SK-N-SH (cell line): ENCODE results near the gene TTC21A. TPM values are rescaled to one million over a fixed set of nuclear protein-coding genes. Genes with fewer than 3 reads are reported as not detected.

Experiments
- CTCF ChIA-PET: fragments of 300-600, 350-600 bp; formaldehyde crosslinking; extraction: SDS; loops from one replicate; lab custom pipeline; 2021; lab: Yijun Ruan, JAX
- POLR2A ChIA-PET: fragments of 350-600 bp; sonication (Branson Sonifier 250); formaldehyde crosslinking; extraction: SDS; loops from one replicate; lab custom pipeline; 2020; ENCODE audit warnings: antibody characterized with exemption, inconsistent platforms; lab: Yijun Ruan, JAX
- DNase-seq: peaks from one replicate; pipeline ENCODE4 v3.0.0; 2012
- H2AFZ ChIP-seq: fragments of 200-600 bp; sonication (generic); 2 replicates; pipeline ENCODE4 v1.8.1; 2016; ENCODE audit warnings: antibody characterized with exemption, mild to moderate bottlenecking, low read depth
- H3F3A ChIP-seq: fragments of 200-600 bp; sonication (generic); replicated peaks from 2 replicates; pipeline ENCODE3; 2016; ENCODE audit warnings: antibody characterized with exemption, mild to moderate bottlenecking; ENCODE audit not compliant: insufficient read depth
- H3K27ac ChIP-seq, 2 experiments: fragments of 200-500 bp in 1 of 2; fragments of 200-600 bp in 1 of 2; sonication (Bioruptor generic) in 1 of 2; sonication (generic), shearing (Covaris generic) in 1 of 2; 2 replicates each; pipeline versions ENCODE4 v1.5.1 to v1.6.1; 2014 to 2016; ENCODE audit warnings: low read depth in 2 of 2, inconsistent platforms in 1 of 2, low read length in 1 of 2, mild to moderate bottlenecking in 1 of 2, mixed read lengths in 1 of 2
- H3K27me3 ChIP-seq: fragments of 200-600 bp; sonication (generic), shearing (Covaris generic); 2 replicates; pipeline ENCODE4 v1.6.1; 2016; ENCODE audit warnings: mixed run types; ENCODE audit not compliant: insufficient read depth
- H3K36me3 ChIP-seq, 2 experiments: fragments of 200-500 bp in 1 of 2; fragments of 200-600 bp in 1 of 2; sonication (Bioruptor generic) in 1 of 2; sonication (generic) in 1 of 2; replicated peaks in 1 of 2; 2 replicates each; pipeline versions ENCODE3 to v1.5.1; 2014 to 2016; ENCODE audit warnings: low read length in 1 of 2, mild to moderate bottlenecking in 1 of 2; ENCODE audit not compliant: insufficient read depth in 2 of 2, control insufficient read depth in 1 of 2
- H3K4me1 ChIP-seq, 2 experiments: fragments of 200-500 bp in 1 of 2; fragments of 200-600 bp in 1 of 2; sonication (Bioruptor generic) in 1 of 2; sonication (generic), shearing (Covaris generic) in 1 of 2; 2 replicates each; pipeline versions ENCODE4 v1.5.1 to v1.6.1; 2014 to 2016; ENCODE audit warnings: low read depth in 1 of 2, low read length in 1 of 2, mixed run types in 1 of 2; ENCODE audit not compliant: insufficient read depth in 2 of 2, control insufficient read depth in 1 of 2
- H3K4me2 ChIP-seq: fragments of 200-600 bp; sonication (generic), shearing (Covaris generic); 2 replicates; pipeline ENCODE4 v1.6.1; 2017; ENCODE audit warnings: mixed run types
- H3K4me3 ChIP-seq, 2 experiments: fragments of 200-500 bp in 1 of 2; fragments of 200-600 bp in 1 of 2; sonication (Bioruptor generic) in 1 of 2; sonication (generic), shearing (Covaris generic) in 1 of 2; 2 replicates each; pipeline versions ENCODE4 v1.5.1 to v1.8.1; 2014 to 2016; ENCODE audit warnings: low read depth in 2 of 2, inconsistent platforms in 1 of 2, low read length in 1 of 2, mild to moderate bottlenecking in 1 of 2, mixed read lengths in 1 of 2, moderate library complexity in 1 of 2
- H3K79me2 ChIP-seq: fragments of 200-600 bp; sonication (generic); 2 replicates; pipeline ENCODE4 v1.8.1; 2017; ENCODE audit warnings: mild to moderate bottlenecking; ENCODE audit not compliant: insufficient read depth
- H3K9ac ChIP-seq: fragments of 200-600 bp; sonication (generic); 2 replicates; pipeline ENCODE4 v1.6.1; 2017; ENCODE audit warnings: mixed run types
- H3K9me2 ChIP-seq: fragments of 200-600 bp; sonication (generic); 2 replicates; pipeline ENCODE4 v1.6.1; 2017; ENCODE audit warnings: mixed run types
- H3K9me3 ChIP-seq: fragments of 200-600 bp; sonication (generic); 2 replicates; pipeline ENCODE4 v1.6.1; 2017; ENCODE audit warnings: mixed run types, mild to moderate bottlenecking, moderate library complexity
- H4K20me1 ChIP-seq: fragments of 200-600 bp; sonication (generic); 2 replicates; pipeline ENCODE4 v1.6.1; 2017; ENCODE audit warnings: mild to moderate bottlenecking, mixed run types; ENCODE audit not compliant: insufficient read depth
- CHD2 ChIP-seq: fragments of 150-350 bp; IDR thresholded peaks from 2 replicates; pipeline ENCODE4 v1.6.1; 2018; ENCODE audit warnings: low read length; ENCODE audit not compliant: partially characterized antibody
- EP300 ChIP-seq, 2 experiments: IDR thresholded peaks; 2 replicates each; pipeline versions ENCODE4 v1.4.0 to v1.6.1; 2012; ENCODE audit warnings: borderline replicate concordance in 1 of 2, low read depth in 1 of 2, low read length in 1 of 2
- FOXJ3 ChIP-seq: sonication (generic); formaldehyde crosslinking; IDR thresholded peaks from 2 replicates; pipeline ENCODE4 v1.5.1; 2020; ENCODE audit warnings: mild to moderate bottlenecking, missing genetic modification reagents
- FOXM1 ChIP-seq: IDR thresholded peaks from 2 replicates; pipeline ENCODE4 v1.4.0; 2012; ENCODE audit warnings: low read depth, mild to moderate bottlenecking
- GATA2 ChIP-seq: sonication (generic); formaldehyde crosslinking; IDR thresholded peaks from 2 replicates; pipeline ENCODE4 v1.5.0; 2020; ENCODE audit warnings: mild to moderate bottlenecking, missing genetic modification reagents
- MEF2A ChIP-seq: IDR thresholded peaks from 2 replicates; pipeline ENCODE4 v1.4.0; 2012; ENCODE audit warnings: low read depth, borderline replicate concordance
- MXI1 ChIP-seq: IDR thresholded peaks from 2 replicates; pipeline ENCODE4 v1.6.1; 2012; ENCODE audit warnings: mild to moderate bottlenecking, low read depth, low read length, improper control_type of control experiment
- NFIC ChIP-seq: IDR thresholded peaks from 2 replicates; pipeline ENCODE4 v1.4.0; 2012; ENCODE audit warnings: borderline replicate concordance
- PBX3 ChIP-seq: IDR thresholded peaks from 2 replicates; pipeline ENCODE4; 2012
- RAD21 ChIP-seq: IDR thresholded peaks from 2 replicates; pipeline ENCODE4 v1.6.1; 2012; ENCODE audit warnings: mild to moderate bottlenecking, low read length
- RCOR1 ChIP-seq: fragments of 150-350 bp; IDR thresholded peaks from 2 replicates; pipeline ENCODE4 v1.6.1; 2017; ENCODE audit warnings: antibody characterized with exemption, low read length
- RFX5 ChIP-seq: IDR thresholded peaks from 2 replicates; pipeline ENCODE4 v1.6.1; 2012; ENCODE audit warnings: mild to moderate bottlenecking, improper control_type of control experiment, low read length
- RXRA ChIP-seq: IDR thresholded peaks from 2 replicates; pipeline ENCODE4 v1.4.0; 2012; ENCODE audit warnings: low read depth, mild to moderate bottlenecking, borderline replicate concordance
- SIN3A ChIP-seq: IDR thresholded peaks from 2 replicates; pipeline ENCODE4 v1.6.1; 2012; ENCODE audit warnings: low read depth, mild to moderate bottlenecking, low read length, moderate library complexity, borderline replicate concordance
- TAF1 ChIP-seq: IDR thresholded peaks from 2 replicates; pipeline ENCODE4 v1.6.1; 2012; ENCODE audit warnings: low read depth, mild to moderate bottlenecking, low read length, moderate library complexity, borderline replicate concordance
- TCF12 ChIP-seq: IDR thresholded peaks from 2 replicates; pipeline ENCODE4 v1.4.0; 2012
- USF2 ChIP-seq: fragments of 150-350 bp; IDR thresholded peaks from 2 replicates; pipeline ENCODE4 v1.6.1; 2017; ENCODE audit warnings: antibody characterized with exemption, low read length, low read depth, borderline replicate concordance
- WGBS: methylation state at CpG from one replicate; pipeline ENCODE4 v1.1.6; 2017; ENCODE audit warnings: low lambda C conversion rate; 5-methylcytosine and 5-hydroxymethylcytosine counted together
- polyA plus RNA-seq, 3 experiments: library from polyadenylated mRNA; depleted of rRNA; stranded (reverse); fragments of >200 nt; gene quantifications; 2 replicates each; pipeline ENCODE4 v1.2.3, GENCODE V29; 2012
- TF ChIP-seq, protein P1 (sequence below): IDR thresholded peaks from 2 replicates; pipeline ENCODE4 v1.4.0; 2012; ENCODE audit warnings: low read depth, borderline replicate concordance

Gene TTC21A
- polyA plus RNA-seq, 1 of the 3 experiments (the other 2 are of a cell fraction): 3.9 TPM

- TF ChIP-seq FOXJ3 (no peak), MXI1 (no peak), FOXM1 (no peak), RFX5 (no peak)
- no peak for DNase-seq
Observed at GRCh38 chr3:39128951-39129350, 21.5 kb downstream of the TTC21A start.

GRCh38 chr3:39130026-39130425, 22.5 kb downstream of the TTC21A start:
- no peak overlapping the region for H3K9ac ChIP-seq
- TF ChIP-seq RAD21 (no peak), RXRA (no peak), FOXJ3 (no peak), MXI1 (no peak), USF2 (no peak), TCF12 (no peak), GATA2 (CRISPR knock-in tag) (no peak), NFIC (no peak), MEF2A (no peak), SIN3A (no peak), CHD2 (no peak), RCOR1 (no peak), TAF1 (no peak), EP300 (IDR thresholded peaks at IDR 0.05; ENCODE audit: borderline replicate concordance in 1 of 2, low read depth in 1 of 2, low read length in 1 of 2) (no peak), PBX3 (no peak)
- TF ChIP-seq, protein P1, sequence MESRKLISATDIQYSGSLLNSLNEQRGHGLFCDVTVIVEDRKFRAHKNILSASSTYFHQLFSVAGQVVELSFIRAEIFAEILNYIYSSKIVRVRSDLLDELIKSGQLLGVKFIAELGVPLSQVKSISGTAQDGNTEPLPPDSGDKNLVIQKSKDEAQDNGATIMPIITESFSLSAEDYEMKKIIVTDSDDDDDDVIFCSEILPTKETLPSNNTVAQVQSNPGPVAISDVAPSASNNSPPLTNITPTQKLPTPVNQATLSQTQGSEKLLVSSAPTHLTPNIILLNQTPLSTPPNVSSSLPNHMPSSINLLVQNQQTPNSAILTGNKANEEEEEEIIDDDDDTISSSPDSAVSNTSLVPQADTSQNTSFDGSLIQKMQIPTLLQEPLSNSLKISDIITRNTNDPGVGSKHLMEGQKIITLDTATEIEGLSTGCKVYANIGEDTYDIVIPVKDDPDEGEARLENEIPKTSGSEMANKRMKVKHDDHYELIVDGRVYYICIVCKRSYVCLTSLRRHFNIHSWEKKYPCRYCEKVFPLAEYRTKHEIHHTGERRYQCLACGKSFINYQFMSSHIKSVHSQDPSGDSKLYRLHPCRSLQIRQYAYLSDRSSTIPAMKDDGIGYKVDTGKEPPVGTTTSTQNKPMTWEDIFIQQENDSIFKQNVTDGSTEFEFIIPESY: no peak
- no peaks in the 10 kb centered on the region for H3F3A ChIP-seq
- no peak for DNase-seq
- no peaks in the 10 kb centered on the region for H3K36me3 ChIP-seq
- H3K9me2 ChIP-seq: no peaks in the 10 kb centered on the region
- no peaks in the 10 kb centered on the region for H3K27me3 ChIP-seq
- H3K4me3 ChIP-seq: no peak overlapping the region
- no peaks in the 10 kb centered on the region for H3K9me3 ChIP-seq
- 98% methylated on average over 5 of the region's 6 CpGs for WGBS
- no peaks in the 10 kb centered on the region for H3K79me2 ChIP-seq
- no peak overlapping the region for H2AFZ ChIP-seq
- H3K4me1 ChIP-seq: 0 out of 4 replicates have a peak, but pooled peaks cover 0 to 6% of the 10 kb centered on the region in 2 experiments
- CTCF ChIA-PET: interaction anchor here (0.7 to 14.8 kb wide), 3 partner anchors 16 to 160 kb away, joined by 3 to 223 read pairs (median 3); no protein-coding TSS in a partner anchor
- POLR2A ChIA-PET: no interaction called here
- H3K27ac ChIP-seq: no peak overlapping the region
- no peak overlapping the region for H3K4me2 ChIP-seq
- H4K20me1 ChIP-seq: no peaks in the 10 kb centered on the region

More at GRCh38 chr3:39128951-39129350, 21.5 kb downstream of the TTC21A start:
- Histone ChIP-seq H4K20me1 (no peaks in the 10 kb centered on the region), H3K27me3 (no peaks in the 10 kb centered on the region), H3K27ac (no peak overlapping the region), H3F3A (no peaks in the 10 kb centered on the region), H3K79me2 (no peaks in the 10 kb centered on the region), H3K4me3 (no peak overlapping the region), H3K9me3 (no peaks in the 10 kb centered on the region), H3K36me3 (no peaks in the 10 kb centered on the region), H3K9ac (no peak overlapping the region), H3K4me2 (no peak overlapping the region), H2AFZ (no peak overlapping the region), H3K9me2 (no peaks in the 10 kb centered on the region), H3K4me1 (0 out of 4 replicates have a peak, but pooled peaks cover 0 to 6% of the 10 kb centered on the region in 2 experiments)
- ChIA-PET POLR2A (no interaction called here), CTCF (interaction anchor here (1.4 to 14.8 kb wide), 3 partner anchors 15 to 162 kb away, joined by 3 to 223 read pairs (median 59); no protein-coding TSS in a partner anchor)
- 94% methylated on average over 7 of the region's 7 CpGs for WGBS
